Suppressor macrophage (primary cell): Measurements from ENCODE around the gene CADM1.

ENCODE experiments used
- DNase-seq, 4 experiments: peaks; one replicate each; pipeline ENCODE4 v3.0.0-alpha.2; 2020 to 2022

CADM1 gene

DNA sequence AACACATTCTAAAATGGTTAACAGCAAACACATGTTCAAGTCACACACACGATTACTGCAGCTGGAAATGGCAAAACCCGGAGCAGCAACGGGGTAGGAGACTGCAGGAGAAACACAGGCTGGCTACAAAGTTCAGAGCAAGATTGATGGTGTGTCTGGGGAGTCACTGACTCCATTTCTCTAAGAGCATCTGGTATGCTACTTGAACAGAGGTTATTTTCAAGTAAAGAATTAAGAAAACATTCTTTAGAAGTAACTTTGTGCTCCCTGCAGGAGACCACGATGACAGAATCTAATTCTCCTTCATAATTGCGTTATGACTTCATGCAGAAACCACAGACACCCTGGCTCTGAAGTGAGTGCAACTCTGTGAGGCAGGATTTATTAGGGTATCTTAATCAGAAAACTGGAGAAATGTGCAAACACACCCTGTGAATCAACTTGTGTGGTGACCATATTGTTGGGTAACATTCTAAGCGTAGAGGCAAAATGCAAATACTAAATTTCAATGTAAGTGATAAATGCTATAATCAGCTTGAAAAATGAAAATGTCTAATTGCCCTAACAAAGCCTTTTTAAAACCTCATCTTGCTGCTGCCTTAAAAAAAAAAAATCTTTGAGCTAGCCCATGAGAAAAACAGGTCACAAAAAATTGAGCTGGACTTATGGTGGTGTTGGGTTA lies 303.0 kb downstream of the CADM1 start:
- no peak for DNase-seq

DNA sequence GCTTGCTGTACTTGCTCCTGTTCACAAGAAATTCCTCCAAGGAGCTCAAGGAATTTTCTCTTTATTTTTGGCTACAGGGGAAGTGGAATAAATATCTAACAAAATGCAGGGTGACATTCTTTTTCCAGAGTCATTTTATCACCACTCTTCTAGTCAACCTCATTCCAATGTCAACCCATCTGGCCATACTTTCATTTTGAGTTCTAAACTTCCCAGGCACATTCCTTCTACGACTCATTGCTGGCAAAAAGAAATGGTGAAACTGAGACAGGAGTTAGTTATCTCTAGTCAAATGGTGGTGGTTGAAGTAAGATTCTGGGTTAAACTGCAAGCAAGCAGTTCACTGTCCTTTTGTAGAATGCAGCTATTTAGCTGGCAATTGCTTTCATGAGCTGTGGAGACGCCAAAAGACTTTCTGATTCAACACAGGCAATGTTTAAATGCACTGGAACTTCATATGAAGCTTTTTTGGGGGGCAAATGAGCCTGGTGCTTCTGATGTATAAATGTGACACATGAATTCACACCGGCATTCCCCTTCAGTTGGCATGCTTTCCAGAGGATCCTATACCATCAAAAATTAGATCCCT lies 304.6 kb downstream of the CADM1 start:
- DNase-seq = no peak

DNA sequence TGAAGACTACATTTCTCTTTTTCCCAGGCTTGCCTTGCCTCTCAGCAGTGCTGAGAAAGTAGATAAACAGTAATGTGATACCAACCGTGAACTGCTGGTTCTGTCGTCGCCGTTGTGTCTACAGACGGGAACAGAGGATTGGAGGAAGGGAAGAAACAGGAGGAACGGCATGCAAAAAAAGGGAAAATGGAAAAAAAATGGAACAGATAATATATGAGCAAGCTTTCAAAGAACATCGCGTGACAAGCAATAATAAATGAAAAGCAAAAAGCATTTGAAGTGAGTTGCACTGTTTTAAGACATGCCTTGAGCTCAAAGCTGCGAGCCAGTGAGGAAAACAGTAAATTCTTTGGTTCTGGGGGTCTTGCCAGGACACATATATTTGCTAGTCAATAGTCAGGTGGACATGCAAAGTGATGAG lies 305.9 kb downstream of the CADM1 start:
- no peak for DNase-seq

DNA sequence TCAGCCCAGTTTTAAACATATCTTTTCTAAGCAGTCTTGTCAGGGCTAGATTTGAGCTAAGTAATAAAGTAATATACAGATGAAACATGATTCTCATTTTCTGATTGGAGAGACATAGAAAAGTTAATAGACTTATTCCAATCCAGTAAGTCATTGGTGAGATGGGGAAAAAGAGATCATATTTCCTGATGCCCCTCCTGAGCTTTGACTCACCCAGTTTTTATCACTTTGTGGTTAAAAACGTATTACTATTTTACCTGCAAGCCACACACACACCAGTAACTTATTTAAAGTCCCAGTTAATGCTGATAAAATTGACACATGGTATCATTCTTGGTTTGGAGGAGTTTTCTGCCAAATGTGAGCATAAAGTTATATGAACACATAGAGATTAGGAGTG lies 306.8 kb downstream of the CADM1 start:
- DNase-seq = no peak

DNA sequence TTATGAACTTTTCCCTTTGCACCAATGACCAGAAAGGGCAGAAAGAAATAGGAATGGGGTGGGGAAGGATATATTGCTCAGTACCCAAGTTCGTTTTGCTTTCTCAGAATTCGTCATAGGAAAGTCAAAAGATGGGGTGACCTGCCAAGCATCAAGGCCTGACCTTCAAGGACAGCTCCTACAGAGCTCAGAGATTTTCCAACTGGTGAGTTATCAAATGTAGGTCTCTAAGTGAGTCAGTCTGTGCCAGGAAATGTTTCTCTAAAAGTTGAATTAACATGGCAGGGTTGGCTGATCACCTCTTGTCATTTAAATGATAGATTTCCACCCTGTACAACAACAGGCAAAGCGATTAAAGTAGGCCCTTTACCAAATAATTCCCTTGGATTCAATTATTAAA lies 307.2 kb downstream of the CADM1 start:
- DNase-seq = no peak

DNA sequence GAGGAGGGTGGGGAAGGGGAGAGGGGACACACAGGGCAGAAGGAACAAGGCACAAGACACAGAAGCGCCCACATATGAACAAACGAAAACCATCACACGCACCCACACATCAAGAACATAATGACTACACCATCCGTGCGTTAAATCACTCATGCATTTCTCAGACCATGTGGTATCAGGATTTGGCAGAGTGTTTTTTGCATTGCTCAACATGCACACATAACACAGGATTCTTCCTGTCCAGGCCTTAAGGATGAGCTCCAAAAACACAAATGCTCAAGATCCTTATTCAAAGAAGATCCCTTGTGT lies 309.5 kb downstream of the CADM1 start:
- DNase-seq = no peak

DNA sequence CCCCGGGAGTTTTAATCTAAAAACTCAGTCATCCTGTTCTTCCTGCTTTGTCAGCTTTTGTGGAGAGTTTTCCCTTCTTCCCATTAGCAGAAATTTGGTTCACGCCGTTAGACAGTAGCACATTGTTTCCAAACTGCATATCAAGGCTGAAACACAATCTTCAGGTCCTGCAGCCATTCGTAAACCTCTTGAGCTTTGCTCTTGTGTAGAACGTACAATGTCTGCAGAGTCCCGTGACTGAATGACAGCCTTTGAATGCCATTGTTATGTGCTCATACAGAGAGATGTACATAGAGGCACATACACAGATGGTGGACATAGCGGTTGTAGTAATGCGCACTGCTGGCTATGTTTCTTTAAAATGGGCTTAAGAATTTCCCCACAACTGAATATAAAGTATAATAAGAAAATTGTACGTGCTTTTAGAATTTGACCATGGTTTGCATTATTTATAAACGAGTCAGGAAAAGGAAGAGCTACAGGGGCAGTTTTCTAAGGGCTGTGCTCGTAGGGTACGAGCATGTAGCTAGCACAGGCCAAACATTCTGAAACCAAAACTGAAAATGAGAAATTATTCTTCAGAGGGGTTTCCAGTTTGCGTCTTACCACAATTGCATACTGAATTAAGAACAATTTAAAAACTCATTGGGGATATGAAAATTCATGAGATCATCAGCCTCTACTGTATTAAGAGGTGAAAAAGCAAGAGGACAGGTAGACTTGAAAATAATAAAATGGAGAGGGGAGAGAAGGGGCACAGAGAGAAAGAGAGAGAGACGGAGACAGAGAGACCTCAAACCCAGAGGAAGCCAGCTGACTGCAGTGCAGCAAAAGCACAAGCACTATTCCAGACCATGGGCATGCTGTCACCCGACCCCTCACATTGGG lies 310.1 kb downstream of the CADM1 start:
- DNase-seq = no peak

DNA sequence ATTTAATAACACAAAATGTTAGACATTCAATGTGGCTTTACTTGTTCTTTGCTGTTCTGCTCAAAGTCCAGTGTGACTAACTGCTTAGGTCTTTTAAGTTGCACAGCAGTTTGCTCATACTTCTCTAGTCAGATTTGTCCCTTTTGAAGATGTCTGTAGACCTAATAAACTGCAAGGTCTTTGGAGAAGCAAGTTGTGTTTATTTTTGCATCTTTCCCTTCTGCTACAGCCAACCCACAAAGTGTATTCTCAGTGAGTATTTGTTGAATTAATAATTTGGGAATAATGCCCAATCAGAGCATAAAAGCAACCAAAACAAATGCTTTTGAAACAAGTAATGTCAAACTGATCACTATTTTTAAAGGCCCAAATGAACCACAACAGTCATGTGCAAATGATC lies 312.5 kb downstream of the CADM1 start:
- DNase-seq = no peak

DNA sequence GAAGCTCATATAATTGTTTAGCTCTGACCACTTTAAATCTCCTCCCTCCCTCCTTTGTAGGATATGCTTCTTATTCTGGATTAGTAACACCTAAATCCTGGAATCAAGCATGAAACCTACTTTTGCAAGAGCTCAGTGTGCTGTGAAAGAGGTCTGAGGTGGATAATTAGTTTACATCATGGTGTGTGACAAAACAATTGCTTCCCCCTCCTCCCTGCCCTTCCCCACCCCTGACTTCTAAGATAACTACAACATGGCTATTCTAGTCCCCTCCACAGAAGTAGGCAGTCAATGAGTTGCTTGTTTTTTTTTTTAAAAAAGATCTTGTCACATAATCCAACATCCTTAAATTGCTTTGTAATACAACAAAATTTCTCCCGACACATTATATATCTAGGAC lies 314.0 kb downstream of the CADM1 start:
- DNase-seq = no peak

DNA sequence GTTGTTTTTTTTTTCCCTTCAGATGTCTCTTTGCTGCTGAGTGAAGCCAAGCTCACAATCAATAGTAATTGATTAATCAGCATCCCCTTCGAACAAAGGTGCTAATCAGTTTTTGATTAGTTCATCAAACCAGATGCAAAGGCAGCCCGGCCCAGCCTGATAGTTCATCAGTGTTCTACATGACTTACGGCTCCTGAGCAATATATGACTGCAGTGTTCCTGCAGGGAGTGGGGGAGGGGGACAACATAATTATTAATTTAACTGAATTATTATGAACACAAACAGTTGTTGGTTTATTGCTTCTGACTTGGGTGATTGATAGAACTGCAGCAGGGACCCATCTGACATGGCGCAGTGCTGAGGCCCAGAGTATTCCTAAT lies 315.3 kb downstream of the CADM1 start:
- DNase-seq = no peak

DNA sequence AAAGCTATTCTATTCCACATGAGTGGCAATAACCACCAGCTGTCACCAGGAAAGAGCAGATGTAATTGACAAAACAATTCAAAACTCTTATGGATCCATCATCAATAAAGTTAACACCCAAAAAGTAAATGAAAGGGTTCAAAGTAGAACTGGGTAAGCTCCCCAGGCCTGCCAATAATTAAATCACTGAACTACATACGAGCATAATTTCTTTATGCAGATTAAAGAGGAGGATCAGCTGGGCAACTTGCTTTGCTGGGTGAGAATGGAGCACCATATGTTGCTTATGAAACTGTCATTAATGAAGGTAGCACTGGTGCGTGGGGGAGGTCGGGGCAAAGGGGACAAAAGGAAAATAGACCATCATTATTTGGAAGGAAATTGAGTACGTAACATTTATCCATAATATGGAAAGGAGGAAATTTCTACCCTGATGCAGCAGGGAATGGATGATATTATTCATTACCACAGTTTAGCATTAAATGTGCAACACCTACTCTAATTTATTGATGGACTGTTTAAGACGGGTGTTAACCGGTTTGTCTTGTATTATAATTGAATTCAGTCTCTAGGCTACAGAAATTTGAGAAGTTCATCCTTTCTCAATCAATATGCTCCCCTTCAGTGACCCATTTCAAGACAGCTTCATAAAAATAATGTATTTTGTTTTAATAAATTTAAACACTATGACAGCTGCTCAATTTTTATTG lies 315.9 kb downstream of the CADM1 start:
- no peak for DNase-seq

DNA sequence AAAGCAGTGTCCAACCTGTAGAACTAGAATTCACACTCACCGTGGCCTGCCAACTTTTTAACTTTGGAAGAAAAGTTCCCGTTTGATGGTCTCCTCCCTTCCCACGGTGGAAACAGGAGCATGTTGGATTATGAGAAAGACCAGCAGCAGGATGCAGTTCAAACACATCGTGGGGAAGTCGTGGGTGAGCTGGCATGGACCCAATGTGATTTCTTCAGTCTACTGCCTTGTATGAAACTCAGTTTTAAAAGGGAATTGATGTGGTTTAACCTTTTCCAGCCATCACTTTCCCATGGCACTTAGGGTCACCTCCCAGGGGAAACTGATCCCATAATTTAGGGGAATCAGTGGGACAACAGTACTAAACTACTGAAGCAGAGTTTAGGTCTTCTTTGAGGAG lies 318.3 kb downstream of the CADM1 start:
- DNase-seq = peak in 1 of 4 experiments; percentile 9

DNA sequence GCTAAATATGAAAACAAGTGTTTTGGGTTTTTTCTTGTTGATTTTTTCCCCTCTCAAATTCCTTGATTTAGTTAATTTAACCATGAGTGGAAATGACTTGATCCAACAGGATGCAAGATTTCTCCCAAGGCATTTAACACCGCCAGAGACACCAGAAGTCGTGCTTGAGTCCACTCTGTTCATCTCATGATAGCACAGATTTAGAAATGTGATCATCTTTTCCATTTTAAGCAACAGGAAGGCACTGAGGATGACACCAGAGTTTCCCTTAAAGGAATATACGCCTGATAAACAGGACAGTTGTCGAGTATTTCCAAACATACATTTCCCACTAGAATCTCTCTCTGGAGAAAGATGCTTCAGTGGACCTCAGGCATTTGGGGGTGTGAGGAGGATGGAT lies 318.7 kb downstream of the CADM1 start:
- DNase-seq = no peak

DNA sequence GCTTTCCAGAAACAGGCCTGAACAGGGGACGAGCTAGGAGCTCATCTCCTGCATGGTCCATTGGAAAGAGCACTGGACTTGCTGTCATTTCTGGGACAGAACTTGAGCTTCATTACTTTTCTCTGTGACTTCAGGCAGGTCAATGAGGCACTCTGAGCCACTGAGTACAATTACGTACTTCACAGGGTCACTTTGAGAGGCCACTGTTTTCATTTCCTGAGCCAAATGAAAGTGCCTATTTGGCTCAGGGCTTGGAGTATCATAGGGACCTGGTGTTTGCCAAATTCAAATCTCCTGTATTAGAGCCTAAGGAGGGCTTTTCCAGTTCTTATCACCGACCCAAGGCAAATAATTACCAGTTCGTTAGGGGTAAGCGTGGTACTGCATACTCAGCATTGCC lies 319.3 kb downstream of the CADM1 start:
- DNase-seq = no peak

DNA sequence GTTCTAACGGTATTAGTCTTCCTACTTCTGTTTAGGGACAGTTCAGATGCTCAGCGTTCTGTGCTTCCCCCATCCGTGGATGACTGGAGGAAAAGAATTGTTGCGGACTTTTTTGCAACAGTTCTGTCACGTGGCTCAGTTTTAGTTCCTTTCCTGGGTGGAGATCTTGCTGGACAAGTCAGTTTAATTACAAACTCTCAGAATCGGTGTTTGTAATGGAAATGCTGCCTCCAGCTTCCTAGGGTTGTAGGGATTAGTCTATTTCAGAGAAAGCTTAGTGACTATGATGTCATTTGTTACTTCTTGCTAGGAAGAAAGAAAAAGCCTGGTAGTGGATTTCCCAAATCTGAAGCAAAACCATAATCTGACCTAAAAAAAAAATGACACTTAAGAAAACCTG lies 320.4 kb downstream of the CADM1 start:
- DNase-seq = no peak

DNA sequence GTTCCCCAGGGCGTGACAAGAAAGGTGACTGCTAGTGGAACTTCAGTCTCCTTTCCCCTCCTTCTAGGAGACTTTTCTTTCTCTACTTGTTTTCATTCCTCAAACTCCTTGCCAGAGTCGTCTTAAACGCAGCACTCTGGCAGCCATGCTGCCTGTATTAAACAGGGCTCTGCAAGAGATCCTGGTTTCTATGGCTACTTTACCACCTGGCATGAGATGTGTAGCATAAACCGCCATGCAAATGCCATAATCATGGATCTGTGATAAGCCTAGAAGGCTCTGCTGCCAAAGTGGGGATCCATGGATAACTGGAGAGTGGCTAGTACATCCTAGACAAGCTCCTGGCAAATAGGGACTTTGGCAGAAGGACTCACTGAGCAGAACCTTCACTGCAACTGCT lies 321.1 kb downstream of the CADM1 start:
- no peak for DNase-seq

DNA sequence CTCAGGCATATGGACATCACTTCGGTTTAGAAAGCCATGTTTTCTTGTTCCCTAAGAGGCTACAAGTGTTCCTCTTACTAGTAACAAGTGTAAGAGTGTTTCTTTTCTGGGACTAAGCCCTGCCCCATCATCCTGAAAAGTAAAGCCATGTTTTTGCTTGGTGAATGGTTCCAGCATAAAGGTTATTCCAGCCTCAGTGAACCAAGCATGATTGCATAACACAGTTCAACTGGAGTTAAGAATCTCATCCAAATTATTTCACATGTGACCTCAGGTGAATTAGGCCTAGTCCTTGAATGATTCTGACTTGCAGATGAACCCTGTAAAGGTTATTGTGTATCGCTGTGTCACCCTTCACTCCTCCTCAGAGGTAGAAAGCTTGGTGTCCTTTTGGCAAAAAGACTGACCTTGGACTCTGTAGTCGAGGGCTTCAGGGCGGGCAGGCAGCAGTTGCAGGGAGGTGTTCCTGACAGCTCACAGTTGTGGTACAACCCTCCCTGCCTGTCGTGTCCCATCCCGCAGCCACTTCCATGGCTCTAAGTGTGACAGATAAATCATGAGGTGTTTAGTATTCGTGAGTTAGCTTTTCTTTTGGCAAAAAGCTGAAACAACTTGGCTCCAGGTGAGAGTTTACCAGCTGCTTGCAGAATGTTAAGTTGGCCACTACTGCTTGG lies 321.8 kb downstream of the CADM1 start:
- no peak for DNase-seq

DNA sequence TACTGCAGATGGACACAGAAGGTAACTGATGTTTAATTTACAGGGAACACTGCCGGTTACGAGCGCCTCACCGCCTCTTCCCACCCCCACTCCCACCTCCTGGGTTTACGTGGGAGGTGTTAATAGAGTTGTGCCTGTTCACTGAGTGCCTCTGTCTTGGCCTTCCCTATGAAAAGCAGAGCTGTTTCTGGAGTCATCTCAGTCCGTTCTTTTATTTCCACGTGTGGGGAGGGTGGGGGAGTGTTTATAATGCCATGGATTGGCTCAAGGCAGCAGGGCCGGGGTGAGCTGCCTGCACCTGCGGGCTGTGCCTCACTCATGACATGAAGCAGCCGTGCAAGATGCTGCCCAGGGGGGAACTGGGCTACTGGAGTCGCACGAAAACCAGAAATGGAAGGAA lies 322.7 kb downstream of the CADM1 start:
- no peak for DNase-seq

DNA sequence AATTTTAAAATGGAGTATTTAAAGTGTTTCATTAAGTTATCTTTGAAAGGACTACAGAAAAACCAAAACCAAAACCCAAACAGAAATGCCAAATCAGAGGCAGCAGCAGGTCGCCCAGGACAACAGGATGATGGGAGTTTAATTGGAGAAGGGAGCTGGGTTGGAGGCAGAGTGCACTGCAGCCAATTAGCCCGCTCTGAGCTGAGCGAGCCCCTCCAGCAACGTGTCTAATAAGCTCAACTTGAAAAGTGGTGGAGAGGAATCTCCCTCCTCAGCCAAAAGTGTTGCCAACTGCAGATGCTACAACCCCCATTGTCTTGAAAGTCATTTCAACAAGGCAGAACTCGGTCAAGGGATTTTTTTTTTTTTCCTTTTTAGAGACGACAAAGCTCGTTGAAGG lies 323.9 kb downstream of the CADM1 start:
- no peak for DNase-seq

DNA sequence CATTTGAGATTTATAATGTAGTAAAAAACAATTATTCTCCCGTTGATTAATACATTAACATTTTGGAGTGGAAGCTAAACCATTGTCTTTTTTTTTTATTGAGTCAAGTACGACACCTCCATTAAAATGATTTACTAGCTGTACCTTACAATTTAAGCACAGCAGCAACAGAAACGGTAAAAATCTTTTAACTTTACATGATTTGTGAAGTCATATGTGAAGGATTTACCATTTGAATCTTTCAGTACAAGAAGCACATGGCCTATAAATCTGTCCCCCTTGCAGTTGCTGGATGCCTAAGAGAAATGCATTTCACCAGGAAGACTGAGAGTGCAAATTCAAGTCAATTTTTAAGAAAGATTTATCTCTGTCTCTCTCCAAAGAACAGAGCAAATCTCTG lies 324.6 kb downstream of the CADM1 start:
- no peak for DNase-seq

DNA sequence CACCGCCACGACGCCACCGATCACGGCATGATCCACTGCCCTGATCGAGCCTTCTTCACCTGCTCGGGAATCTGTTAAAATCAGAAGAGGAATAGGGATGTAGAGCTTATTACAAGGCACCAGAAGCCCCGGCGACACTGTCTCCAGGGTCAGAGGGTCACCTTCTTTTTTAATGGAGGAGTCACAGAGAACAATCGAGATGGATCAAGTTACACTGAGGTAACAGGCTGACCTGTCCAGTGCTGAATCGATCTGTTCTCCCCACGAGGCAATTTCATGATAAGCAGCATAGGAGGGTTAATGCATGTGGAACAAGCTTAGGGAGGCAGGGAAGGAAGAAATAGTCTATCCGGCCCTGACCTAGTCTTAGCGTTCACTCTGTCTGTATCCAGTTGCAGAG lies 325.5 kb downstream of the CADM1 start:
- DNase-seq = no peak

DNA sequence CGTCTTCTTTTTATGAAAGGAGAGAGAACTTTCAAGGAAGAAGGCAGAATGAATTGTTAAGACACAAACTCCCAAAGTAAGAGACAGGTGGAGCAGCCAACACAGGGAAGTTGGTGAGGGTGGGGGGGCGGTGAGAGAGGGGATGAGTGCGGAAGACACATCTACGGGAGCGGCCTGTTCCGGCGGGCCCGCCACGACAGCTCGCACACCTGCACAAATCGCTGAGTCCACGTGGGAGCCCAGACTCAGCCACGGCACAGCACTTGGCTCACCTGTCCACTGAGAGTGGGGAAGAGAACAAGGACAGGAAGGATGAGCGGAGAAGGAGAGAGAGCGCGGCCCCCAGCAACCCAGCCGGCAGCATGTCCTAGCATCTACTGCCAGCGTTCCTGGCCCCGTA lies 331.1 kb downstream of the CADM1 start:
- DNase-seq = no peak
